CD4-positive, alpha-beta T cell (primary cell): ENCODE data around the gene DES. TPM values are rescaled to one million over a fixed set of nuclear protein-coding genes. Genes with fewer than 3 reads are reported as not detected.

Experiments used
- ATAC-seq: fragments of 200-7000 bp; cut with Tn5 transposase; one replicate; pipeline ENCODE4 v1.10.0; 2022; ENCODE audit warnings: mild to moderate bottlenecking; ENCODE audit not compliant: poor library complexity
- CTCF ChIA-PET: fragments of 350-600 bp; sonication (Branson Sonifier 250); formaldehyde crosslinking; loops from one replicate; lab custom pipeline; 2021; ENCODE audit warnings: antibody characterized with exemption, inconsistent platforms; lab: Charles Lee
- POLR2A ChIA-PET: fragments of 350-600 bp; sonication (Branson Sonifier 250); formaldehyde crosslinking; loops from one replicate; lab custom pipeline; 2021; ENCODE audit warnings: antibody characterized with exemption, inconsistent platforms; lab: Charles Lee
- DNase-seq, 14 experiments: peaks; one replicate each; pipeline ENCODE4 v3.0.0-alpha.2; 2013 to 2020; ENCODE audit warnings: mixed read lengths in 2 of 14
- H3K27ac ChIP-seq, 2 donors: one replicate each; pipeline versions ENCODE4 v1.5.1 to v1.7.0; 2013; ENCODE audit warnings: low read length in 2 of 2, low read depth in 1 of 2, mild to moderate bottlenecking in 1 of 2
- H3K27me3 ChIP-seq, 2 experiments: 1 replicate in 1 of 2; 2 replicates in 1 of 2; pipeline versions ENCODE4 v1.6.1 to v1.7.0; 2013; ENCODE audit warnings: low read length in 2 of 2, control low read depth in 1 of 2, mild to moderate bottlenecking in 1 of 2, moderate library complexity in 1 of 2; ENCODE audit not compliant: insufficient read depth in 2 of 2, control insufficient read depth in 1 of 2
- H3K36me3 ChIP-seq: one replicate; pipeline ENCODE4 v1.6.1; 2013; ENCODE audit warnings: low read length, control low read depth; ENCODE audit not compliant: insufficient read depth
- H3K4me1 ChIP-seq: one replicate; pipeline ENCODE4 v1.6.1; 2013; ENCODE audit warnings: low read length, control low read depth; ENCODE audit not compliant: insufficient read depth
- H3K4me3 ChIP-seq: one replicate; pipeline ENCODE4 v1.5.1; 2013; ENCODE audit warnings: mild to moderate bottlenecking, low read length, moderate library complexity
- H3K9me3 ChIP-seq, 2 experiments: 1 replicate in 1 of 2; 2 replicates in 1 of 2; pipeline versions ENCODE4 v1.6.1 to v1.7.0; 2013; ENCODE audit warnings: low read length in 2 of 2, mild to moderate bottlenecking in 2 of 2, control low read depth in 1 of 2, moderate library complexity in 1 of 2; ENCODE audit not compliant: control insufficient read depth in 1 of 2, insufficient read depth in 1 of 2
- H3K27ac Mint-ChIP-seq: one replicate; pipeline ENCODE4 v1.8.0; 2020; ENCODE audit warnings: mixed read lengths
- H3K27me3 Mint-ChIP-seq: one replicate; pipeline ENCODE4 v1.8.0; 2021; ENCODE audit warnings: mixed read lengths
- H3K36me3 Mint-ChIP-seq: one replicate; pipeline ENCODE4 v1.8.0; 2021; ENCODE audit warnings: low read depth, mixed read lengths
- H3K4me1 Mint-ChIP-seq: one replicate; pipeline ENCODE4 v1.8.0; 2021; ENCODE audit warnings: low read depth, mixed read lengths
- H3K4me3 Mint-ChIP-seq: one replicate; pipeline ENCODE4 v1.8.0; 2020; ENCODE audit warnings: mild to moderate bottlenecking, mixed read lengths
- H3K9me3 Mint-ChIP-seq: one replicate; pipeline ENCODE4 v1.8.0; 2020; ENCODE audit warnings: mixed read lengths
- intact Hi-C, 2 experiments: fragments of 100-400 bp; cut with DNase I in 1 of 2; cut with micrococcal nuclease in 1 of 2; formaldehyde crosslinking; loops; one replicate each; pipeline versions ENCODE4 v1.15.1 to v1.9.0; 2023 to 2025; cut with DNase I, micrococcal nuclease
- total RNA-seq, 174 experiments: library from RNA in 2 of 174; stranded (reverse) in 2 of 174; gene quantifications; one replicate each; pipeline ENCODE4 v1.2.3 and lab custom pipeline; 2021 to 2026
- TF ChIP-seq, protein P1 (sequence below): fragments of 200-600 bp; IDR thresholded peaks from one replicate; pipeline ENCODE4 v1.8.0; 2022; ENCODE audit warnings: antibody characterized with exemption, mild to moderate bottlenecking

The DES gene
- total RNA-seq, 2 experiments from 2014 or later = not detected

DNA sequence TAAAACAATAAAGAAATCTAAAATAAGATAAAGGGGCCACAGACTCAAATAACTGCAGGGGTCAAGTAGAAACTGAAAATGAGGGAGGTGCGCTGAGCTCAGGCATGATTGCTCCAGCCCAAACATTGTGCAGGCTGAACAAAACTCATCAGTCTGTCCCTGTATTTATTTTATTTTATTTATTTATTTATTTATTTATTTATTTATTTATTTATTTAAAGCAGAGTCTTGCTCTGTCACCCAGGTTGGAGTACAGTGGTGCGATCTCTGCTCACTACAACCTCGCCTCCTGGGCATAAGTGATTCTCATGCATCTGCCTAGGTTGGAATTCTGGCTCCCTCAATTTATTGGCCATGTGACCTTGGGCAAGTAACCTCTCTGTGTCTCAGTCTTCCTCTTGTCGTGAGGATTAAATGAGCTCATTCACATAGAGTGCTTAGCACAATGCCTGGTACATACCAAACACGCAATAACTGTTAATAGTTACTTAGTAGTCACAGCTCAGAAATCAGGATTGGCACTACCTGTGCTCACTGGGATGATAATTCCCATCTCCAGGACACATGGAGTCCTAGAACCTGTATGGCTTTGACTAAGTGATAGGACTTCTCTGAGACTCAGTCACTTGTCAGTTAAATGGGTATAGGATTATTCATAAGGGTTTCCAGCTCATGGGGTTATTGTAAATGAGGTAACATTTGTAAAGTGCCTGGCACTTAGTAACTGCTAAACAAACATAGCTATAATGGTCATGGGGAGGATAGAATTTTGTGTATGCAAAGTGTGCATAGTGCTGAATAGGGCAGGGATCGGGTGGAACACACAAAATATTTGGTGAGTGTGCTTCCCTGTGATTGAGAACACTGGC lies 22.4 kb downstream of the DES start:
- H3K27me3 Mint-ChIP-seq = peaks cover 27% of the 10 kb centered on the region
- ChIA-PET POLR2A (interaction anchor here (0.8 kb wide), 2 partner anchors 53 to 56 kb away, joined by 3 read pairs; partner anchors contain the start of gene DNPEP), CTCF (no interaction called here)
- Histone ChIP-seq H3K36me3 (no peaks in the 10 kb centered on the region), H3K4me1 (peaks cover 12% of the 10 kb centered on the region), H3K9me3 (peaks cover 0 to 11% of the 10 kb centered on the region in 2 experiments), H3K4me3 (peak overlapping the region; percentile 59), H3K27me3 (peaks cover 6 to 19% of the 10 kb centered on the region in 2 experiments), H3K27ac (no peak overlapping the region)
- no peak overlapping the region for H3K27ac Mint-ChIP-seq
- ATAC-seq (no peak), DNase-seq (no peak)
- TF ChIP-seq, protein P1, sequence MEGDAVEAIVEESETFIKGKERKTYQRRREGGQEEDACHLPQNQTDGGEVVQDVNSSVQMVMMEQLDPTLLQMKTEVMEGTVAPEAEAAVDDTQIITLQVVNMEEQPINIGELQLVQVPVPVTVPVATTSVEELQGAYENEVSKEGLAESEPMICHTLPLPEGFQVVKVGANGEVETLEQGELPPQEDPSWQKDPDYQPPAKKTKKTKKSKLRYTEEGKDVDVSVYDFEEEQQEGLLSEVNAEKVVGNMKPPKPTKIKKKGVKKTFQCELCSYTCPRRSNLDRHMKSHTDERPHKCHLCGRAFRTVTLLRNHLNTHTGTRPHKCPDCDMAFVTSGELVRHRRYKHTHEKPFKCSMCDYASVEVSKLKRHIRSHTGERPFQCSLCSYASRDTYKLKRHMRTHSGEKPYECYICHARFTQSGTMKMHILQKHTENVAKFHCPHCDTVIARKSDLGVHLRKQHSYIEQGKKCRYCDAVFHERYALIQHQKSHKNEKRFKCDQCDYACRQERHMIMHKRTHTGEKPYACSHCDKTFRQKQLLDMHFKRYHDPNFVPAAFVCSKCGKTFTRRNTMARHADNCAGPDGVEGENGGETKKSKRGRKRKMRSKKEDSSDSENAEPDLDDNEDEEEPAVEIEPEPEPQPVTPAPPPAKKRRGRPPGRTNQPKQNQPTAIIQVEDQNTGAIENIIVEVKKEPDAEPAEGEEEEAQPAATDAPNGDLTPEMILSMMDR = no peak
- H3K4me3 Mint-ChIP-seq = peak overlapping the region; percentile 81
- intact Hi-C loops = loop anchor here in 1 of 2 experiments (5.0 kb wide), 3 partner anchors 53 to 157 kb away; partner anchors contain the start of genes DNPEP and STK11IP
- no peaks in the 10 kb centered on the region for H3K9me3 Mint-ChIP-seq
- H3K4me1 Mint-ChIP-seq = peaks cover 22% of the 10 kb centered on the region
- H3K36me3 Mint-ChIP-seq = no peaks in the 10 kb centered on the region

DNA sequence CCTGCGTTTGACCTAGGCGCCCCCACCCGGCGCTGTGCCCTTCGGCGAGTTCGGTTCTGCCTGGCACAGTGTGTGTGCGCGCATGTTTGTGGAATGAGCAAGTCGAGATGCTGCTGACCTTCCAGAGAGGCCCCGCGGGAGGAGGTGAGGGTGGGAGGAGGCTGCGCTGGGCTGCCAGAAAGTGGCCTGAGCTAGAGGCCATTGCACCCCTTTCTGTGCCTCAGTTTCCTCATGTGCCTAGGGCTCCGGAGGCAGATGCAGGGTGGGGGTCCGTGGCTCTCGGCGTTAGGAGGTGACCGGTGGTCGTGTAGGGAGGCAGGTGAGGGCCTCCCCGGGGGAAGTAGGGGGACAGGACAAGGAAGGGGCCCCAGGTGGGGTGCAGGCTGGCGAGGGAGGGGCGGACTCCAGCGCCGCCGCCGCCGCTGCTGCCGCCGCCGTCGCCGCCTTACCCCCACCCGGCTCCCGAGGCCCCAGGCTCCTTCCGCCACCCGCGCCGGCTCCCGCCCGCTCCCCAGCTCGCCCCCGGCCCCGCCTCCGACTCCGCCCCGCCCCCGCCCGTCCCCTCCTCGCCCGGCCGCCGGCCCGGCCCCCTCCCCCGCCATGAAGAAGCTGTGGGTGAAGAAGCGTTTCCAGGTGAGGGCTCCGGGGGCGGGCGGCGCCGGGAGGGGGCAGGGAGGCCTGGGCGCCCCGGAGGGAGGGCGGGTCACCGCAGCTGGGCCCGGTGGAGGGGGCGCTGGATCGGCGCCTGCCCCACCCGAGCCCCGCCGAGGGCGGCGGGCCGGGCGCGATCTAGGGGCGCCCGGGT lies 23.5 kb downstream of the DES start:
- ATAC-seq (peak; percentile 82), DNase-seq (peak; percentile 34 to 89 (median 61))
- Mint-ChIP-seq H3K27ac (no peak overlapping the region), H3K36me3 (no peaks in the 10 kb centered on the region), H3K27me3 (peaks cover 27% of the 10 kb centered on the region), H3K4me1 (peaks cover 22% of the 10 kb centered on the region), H3K9me3 (no peaks in the 10 kb centered on the region), H3K4me3 (peak overlapping the region; percentile 81)
- CTCF ChIA-PET = interaction anchor here (0.6 to 1.1 kb wide), 4 partner anchors 21 to 88 kb away, joined by 4 to 5 read pairs (median 4); no protein-coding TSS in a partner anchor
- Histone ChIP-seq H3K4me3 (peak overlapping the region; percentile 59), H3K27ac (no peak overlapping the region), H3K27me3 (peaks cover 2 to 12% of the 10 kb centered on the region in 2 experiments), H3K4me1 (peaks cover 12% of the 10 kb centered on the region), H3K9me3 (peaks cover 0 to under 1% of the 10 kb centered on the region in 2 experiments), H3K36me3 (no peaks in the 10 kb centered on the region)
- TF ChIP-seq, protein P1 = no peak
- POLR2A ChIA-PET = interaction anchor here (0.8 kb wide), 3 partner anchors 54 to 88 kb away, joined by 3 read pairs; partner anchors contain the start of gene DNPEP
- intact Hi-C loops = loop anchor here in 1 of 2 experiments (5.0 kb wide), 3 partner anchors 54 to 156 kb away; partner anchors contain the start of genes DNPEP and STK11IP
